H1 (cell line): ENCODE results near the gene WDR7. TPM values are rescaled to one million over a fixed set of nuclear protein-coding genes. Genes with fewer than 3 reads are reported as not detected.

Source experiments
- CTCF ChIA-PET: fragments of 300-600 bp; sonication (Branson Sonifier 250); formaldehyde crosslinking; loops from one replicate; lab custom pipeline; 2021; ENCODE audit not compliant: partially characterized antibody; lab: Charles Lee
- POLR2A ChIA-PET: fragments of 300-600 bp; sonication (Branson Sonifier 250); formaldehyde crosslinking; loops from one replicate; lab custom pipeline; 2021; ENCODE audit warnings: inconsistent platforms; ENCODE audit not compliant: partially characterized antibody; lab: Charles Lee
- DNase-seq, 2 experiments: peaks; one replicate each; pipeline versions ENCODE4 v3.0.0 to v3.0.0-alpha.2; 2010 to 2022; ENCODE audit warnings: low spot score in 2 of 2, low read depth in 1 of 2, mixed read lengths in 1 of 2
- FAIRE-seq: peaks from 2 replicates; lab custom pipeline; 2011; peaks lifted over from hg19 to GRCh38; lab: Jason Lieb, UNC
- H2AFZ ChIP-seq: 2 replicates; pipeline ENCODE4 v1.8.1; 2012; ENCODE audit warnings: low read length, inconsistent platforms
- H2AK5ac ChIP-seq: 2 replicates; pipeline ENCODE4 v1.6.1; 2013; ENCODE audit warnings: low read depth, low read length
- H2BK120ac ChIP-seq: replicated peaks from 2 replicates; pipeline ENCODE3; 2013; ENCODE audit warnings: low read depth, low read length, inconsistent platforms
- H2BK12ac ChIP-seq: 2 replicates; pipeline ENCODE4 v1.6.1; 2013; ENCODE audit warnings: low read depth, low read length
- H2BK15ac ChIP-seq: 2 replicates; pipeline ENCODE4 v1.6.1; 2013; ENCODE audit warnings: low read length
- H2BK20ac ChIP-seq: 2 replicates; pipeline ENCODE4 v1.6.1; 2013; ENCODE audit warnings: low read length
- H2BK5ac ChIP-seq: 2 replicates; pipeline ENCODE4 v1.6.1; 2013; ENCODE audit warnings: low read depth, low read length
- H3K14ac ChIP-seq: 2 replicates; pipeline ENCODE4 v1.6.1; 2013; ENCODE audit warnings: inconsistent platforms; ENCODE audit not compliant: insufficient read length
- H3K18ac ChIP-seq: 2 replicates; pipeline ENCODE4 v1.6.1; 2013; ENCODE audit warnings: low read length; ENCODE audit errors: extremely low read depth
- H3K23ac ChIP-seq: 2 replicates; pipeline ENCODE4 v1.6.1; 2013; ENCODE audit warnings: inconsistent platforms; ENCODE audit not compliant: insufficient read length
- H3K23me2 ChIP-seq: 2 replicates; pipeline ENCODE4 v1.6.1; 2013; ENCODE audit warnings: low read depth, low read length
- H3K27ac ChIP-seq: 2 replicates; pipeline ENCODE4 v1.6.1; 2011; ENCODE audit warnings: low read depth, low read length, inconsistent platforms
- H3K27me3 ChIP-seq, 4 experiments: replicated peaks in 1 of 4; 1 replicate in 1 of 4; 2 replicates in 3 of 4; pipeline versions ENCODE4 v1.6.1 to v1.8.1; 2011 to 2013; ENCODE audit warnings: low read length in 3 of 4, mild to moderate bottlenecking in 3 of 4, inconsistent platforms in 2 of 4, mixed read lengths in 2 of 4, moderate library complexity in 1 of 4; ENCODE audit not compliant: control insufficient read depth in 3 of 4, insufficient read depth in 3 of 4; ENCODE audit errors: extremely low read depth in 1 of 4
- H3K36me3 ChIP-seq, 4 experiments: 2 replicates each; pipeline versions ENCODE4 v1.6.1 to v1.8.1; 2011 to 2013; ENCODE audit warnings: mild to moderate bottlenecking in 4 of 4, low read length in 3 of 4, moderate library complexity in 2 of 4, control low read depth in 1 of 4, inconsistent platforms in 1 of 4; ENCODE audit not compliant: insufficient read depth in 4 of 4, control insufficient read depth in 2 of 4
- H3K4ac ChIP-seq: replicated peaks from 2 replicates; pipeline ENCODE3; 2013; ENCODE audit warnings: low read length, low read depth, mixed read lengths, inconsistent platforms; ENCODE audit not compliant: insufficient read length
- H3K4me1 ChIP-seq, 4 experiments: replicated peaks in 1 of 4; 1 replicate in 1 of 4; 2 replicates in 3 of 4; pipeline versions ENCODE4 v1.6.1 to v1.8.1; 2011 to 2013; ENCODE audit warnings: low read length in 3 of 4, inconsistent platforms in 2 of 4, mixed read lengths in 1 of 4; ENCODE audit not compliant: insufficient read depth in 4 of 4, control insufficient read depth in 3 of 4
- H3K4me2 ChIP-seq, 2 experiments: 2 replicates each; pipeline versions ENCODE4 v1.6.1 to v1.8.1; 2011 to 2013; ENCODE audit warnings: low read depth in 2 of 2, low read length in 2 of 2, control low read depth in 1 of 2, inconsistent platforms in 1 of 2, mild to moderate bottlenecking in 1 of 2; ENCODE audit not compliant: insufficient read depth in 1 of 2
- H3K4me3 ChIP-seq, 4 experiments: fragments of 200-600, 300-600 bp in 1 of 4; sonication (generic), shearing (Covaris generic), sonication (Bioruptor Twin) in 1 of 4; 2 replicates each; pipeline versions ENCODE4 v1.5.1 to v1.8.1; 2011 to 2016; ENCODE audit warnings: low read length in 4 of 4, low read depth in 3 of 4, control low read depth in 2 of 4, inconsistent platforms in 2 of 4, mild to moderate bottlenecking in 2 of 4, mixed read lengths in 1 of 4, moderate library complexity in 1 of 4; ENCODE audit not compliant: insufficient read depth in 2 of 4; ENCODE audit errors: extremely low read depth in 1 of 4
- H3K56ac ChIP-seq: replicated peaks from 2 replicates; pipeline ENCODE3; 2013; ENCODE audit warnings: low read depth, mild to moderate bottlenecking, mixed read lengths, low read length, inconsistent platforms; ENCODE audit not compliant: insufficient read length
- H3K79me1 ChIP-seq: 2 replicates; pipeline ENCODE4 v1.6.1; 2013; ENCODE audit warnings: low read depth, low read length, control low read depth
- H3K79me2 ChIP-seq, 2 experiments: 2 replicates each; pipeline versions ENCODE4 v1.6.1 to v1.8.1; 2012 to 2013; ENCODE audit warnings: low read length in 2 of 2, mild to moderate bottlenecking in 2 of 2, inconsistent platforms in 1 of 2; ENCODE audit not compliant: insufficient read depth in 2 of 2, control insufficient read depth in 1 of 2
- H3K9ac ChIP-seq, 4 experiments: replicated peaks in 1 of 4; 1 replicate in 1 of 4; 2 replicates in 3 of 4; pipeline versions ENCODE4 v1.6.1 to v1.8.1; 2011 to 2013; ENCODE audit warnings: low read depth in 3 of 4, low read length in 3 of 4, control low read depth in 2 of 4, mild to moderate bottlenecking in 2 of 4, moderate library complexity in 2 of 4, inconsistent platforms in 1 of 4; ENCODE audit errors: extremely low read depth in 1 of 4
- H3K9me3 ChIP-seq, 2 experiments: 2 replicates each; pipeline versions ENCODE4 v1.6.1 to v1.8.1; 2012 to 2013; ENCODE audit warnings: mild to moderate bottlenecking in 2 of 2, moderate library complexity in 2 of 2, control low read depth in 1 of 2, inconsistent platforms in 1 of 2, low read depth in 1 of 2, low read length in 1 of 2, mixed read lengths in 1 of 2; ENCODE audit not compliant: insufficient read depth in 2 of 2
- H4K20me1 ChIP-seq, 2 experiments: replicated peaks in 1 of 2; 2 replicates each; pipeline versions ENCODE3 to v1.8.1; 2011 to 2013; ENCODE audit warnings: inconsistent platforms in 2 of 2, low read length in 2 of 2, mild to moderate bottlenecking in 1 of 2; ENCODE audit not compliant: insufficient read depth in 2 of 2, control insufficient read depth in 1 of 2
- H4K5ac ChIP-seq: 2 replicates; pipeline ENCODE4 v1.6.1; 2013; ENCODE audit warnings: low read length, low read depth, mixed read lengths, inconsistent platforms; ENCODE audit not compliant: insufficient read length
- H4K8ac ChIP-seq: 2 replicates; pipeline ENCODE4 v1.8.0; 2013; ENCODE audit warnings: mild to moderate bottlenecking, moderate library complexity, low read length, inconsistent platforms; ENCODE audit not compliant: insufficient read depth; ENCODE audit errors: extremely low read depth
- H4K91ac ChIP-seq: replicated peaks from 2 replicates; pipeline ENCODE3; 2013; ENCODE audit warnings: low read length, mixed read lengths, inconsistent platforms; ENCODE audit not compliant: insufficient read length
- ASH2L ChIP-seq: fragments of 200-600, 300-600 bp; sonication (generic); IDR thresholded peaks from one replicate; pipeline ENCODE4 v1.7.1; 2017; ENCODE audit warnings: low read length
- CBX5 ChIP-seq: fragments of 300-800, 300-1000 bp; sonication (generic); IDR thresholded peaks from 2 replicates; pipeline ENCODE4 v1.7.1; 2016; ENCODE audit warnings: antibody characterized with exemption, low read length, low read depth
- CHD1 ChIP-seq: IDR thresholded peaks from 2 replicates; pipeline ENCODE4 v1.6.1; 2012; ENCODE audit warnings: low read depth, low read length, improper control_type of control experiment
- EP300 ChIP-seq, 2 experiments: IDR thresholded peaks; 1 replicate in 1 of 2; 2 replicates in 1 of 2; pipeline ENCODE4 v1.6.1; 2011 to 2012; ENCODE audit warnings: low read depth in 2 of 2, low read length in 2 of 2, mild to moderate bottlenecking in 2 of 2, borderline replicate concordance in 1 of 2, inconsistent platforms in 1 of 2, moderate library complexity in 1 of 2
- FOSL1 ChIP-seq: IDR thresholded peaks from 2 replicates; pipeline ENCODE4 v1.6.1; 2011; ENCODE audit warnings: mild to moderate bottlenecking, low read depth, low read length, moderate library complexity; ENCODE audit not compliant: insufficient read depth
- GABPA ChIP-seq: IDR thresholded peaks from 2 replicates; pipeline ENCODE4 v1.6.1; 2011; ENCODE audit warnings: mild to moderate bottlenecking, low read length, moderate library complexity, borderline replicate concordance; ENCODE audit not compliant: insufficient read depth
- HDAC2 ChIP-seq, 2 experiments: fragments of 300-600 bp in 1 of 2; sonication (generic) in 1 of 2; IDR thresholded peaks; 2 replicates each; pipeline ENCODE4 v1.6.1; 2011 to 2012; ENCODE audit warnings: low read depth in 2 of 2, low read length in 2 of 2, mild to moderate bottlenecking in 2 of 2, moderate library complexity in 2 of 2, borderline replicate concordance in 1 of 2, inconsistent platforms in 1 of 2
- JUN ChIP-seq: IDR thresholded peaks from 2 replicates; pipeline ENCODE4 v1.6.1; 2011; ENCODE audit warnings: low read depth, mild to moderate bottlenecking, improper control_type of control experiment, low read length
- JUND ChIP-seq: IDR thresholded peaks from 2 replicates; pipeline ENCODE4 v1.6.1; 2011; ENCODE audit warnings: mild to moderate bottlenecking, improper control_type of control experiment, low read length
- PHF8 ChIP-seq: fragments of 200-600 bp; sonication (generic); conservative IDR thresholded peaks from 2 replicates; pipeline ENCODE4 v1.7.1; 2012; ENCODE audit warnings: low read depth, mild to moderate bottlenecking, inconsistent platforms, low read length, moderate library complexity
- POU5F1 ChIP-seq: IDR thresholded peaks from 2 replicates; pipeline ENCODE4 v1.6.1; 2011; ENCODE audit warnings: low read depth, mild to moderate bottlenecking, low read length, moderate library complexity
- SIN3A ChIP-seq, 2 experiments: IDR thresholded peaks in 1 of 2; conservative IDR thresholded peaks in 1 of 2; 2 replicates each; pipeline ENCODE4 v1.6.1; 2011 to 2012; ENCODE audit warnings: low read length in 2 of 2, improper control_type of control experiment in 1 of 2, low read depth in 1 of 2, mild to moderate bottlenecking in 1 of 2
- SP4 ChIP-seq: IDR thresholded peaks from 2 replicates; pipeline ENCODE4 v1.6.1; 2012; ENCODE audit warnings: low read length, inconsistent platforms
- TAF1 ChIP-seq: IDR thresholded peaks from 2 replicates; pipeline ENCODE4 v1.6.1; 2011; ENCODE audit warnings: mild to moderate bottlenecking, low read depth, low read length
- TBP ChIP-seq: IDR thresholded peaks from 2 replicates; pipeline ENCODE4 v1.6.1; 2011; ENCODE audit warnings: low read depth, low read length, improper control_type of control experiment
- WGBS, 2 experiments: shearing (Covaris generic) in 1 of 2; methylation state at CpG; one replicate each; pipeline versions ENCODE4 v1.1.6 to v1.1.7; 2013 to 2015; ENCODE audit warnings: low lambda C conversion rate in 2 of 2, mixed read lengths in 2 of 2, inconsistent platforms in 1 of 2, low coverage in 1 of 2, missing lambda C conversion rate in 1 of 2; ENCODE audit not compliant: insufficient replicate concordance in 2 of 2, insufficient coverage in 1 of 2, insufficient read length in 1 of 2; ENCODE audit errors: extremely low coverage in 1 of 2, missing lambda C conversion rate in 1 of 2; 5-methylcytosine and 5-hydroxymethylcytosine counted together
- polyA plus RNA-seq, 7 experiments: library from polyadenylated mRNA; depleted of rRNA in 3 of 7; stranded (reverse) in 5 of 7; unstranded in 2 of 7; fragments of >200 nt in 5 of 7; fragments of 200-250 nt in 2 of 7; gene quantifications; 1 replicate in 5 of 7; 2 replicates in 1 of 7; 4 replicates in 1 of 7; pipeline versions ENCODE4 v1.2.1 to v1.2.3, GENCODE V29; 2011 to 2013; ENCODE audit warnings: missing spikeins in 2 of 7, mixed read lengths in 2 of 7
- total RNA-seq: library from RNA; stranded (reverse); fragmentation: NEBNext Ultra II Directional; extraction: Animal tissue kit (Norgen Biotek cat#: 25700); gene quantifications from 2 replicates; pipeline ENCODE4 v1.2.1, GENCODE V29; 2021

Gene WDR7
- total and polyA plus RNA-seq, 2 of the 8 experiments (the other 6 are each of a cell fraction or from before 2014, with no cell fraction given): 5.5 to 15.2 TPM

GRCh38 chr18:56721491-56721890 lies 70.3 kb downstream of the WDR7 start:
- no peaks in the 10 kb centered on the region for H3K9me3 ChIP-seq
- no peak for TF ChIP-seq TBP
- TF ChIP-seq CBX5: no peak
- no peak for TF ChIP-seq FOSL1
- TF ChIP-seq EP300 (IDR thresholded peaks at IDR 0.05; ENCODE audit: borderline replicate concordance in 1 of 2, low read depth in 2 of 2, low read length in 2 of 2): no peak
- TF ChIP-seq CHD1: no peak
- no peak for TF ChIP-seq POU5F1
- no peak for TF ChIP-seq ASH2L
- no peak for TF ChIP-seq SP4
- no peak for TF ChIP-seq TAF1
- TF ChIP-seq PHF8: no peak
- no peak for TF ChIP-seq GABPA
- no peak for TF ChIP-seq HDAC2 (IDR thresholded peaks at IDR 0.05; ENCODE audit: borderline replicate concordance in 1 of 2, low read depth in 2 of 2, low read length in 2 of 2)
- TF ChIP-seq SIN3A (conservative IDR thresholded peaks at IDR 0.05 in 1 of 2, IDR thresholded peaks at IDR 0.05 in 1 of 2; ENCODE audit: low read depth in 1 of 2, low read length in 2 of 2): no peak
- no peak for TF ChIP-seq JUN
- no peak for TF ChIP-seq JUND

More at GRCh38 chr18:56721491-56721890, 70.3 kb downstream of the WDR7 start:
- Histone ChIP-seq H3K56ac (no peak overlapping the region), H2BK5ac (no peak overlapping the region), H3K4me2 (no peak overlapping the region), H3K79me1 (no peaks in the 10 kb centered on the region), H2BK12ac (no peak overlapping the region), H3K4me3 (no peak overlapping the region), H3K23ac (no peak overlapping the region), H4K5ac (no peak overlapping the region), H2BK120ac (no peak overlapping the region), H3K79me2 (no peaks in the 10 kb centered on the region), H2AFZ (no peak overlapping the region), H3K9ac (no peak overlapping the region), H4K91ac (no peak overlapping the region), H2BK20ac (no peak overlapping the region), H3K14ac (no peak overlapping the region), H4K20me1 (no peaks in the 10 kb centered on the region), H3K36me3 (no peaks in the 10 kb centered on the region), H3K27me3 (no peaks in the 10 kb centered on the region), H3K27ac (no peak overlapping the region), H3K4ac (no peak overlapping the region), H3K23me2 (no peaks in the 10 kb centered on the region), H3K4me1 (no peaks in the 10 kb centered on the region), H2BK15ac (no peak overlapping the region), H3K18ac (no peak overlapping the region), H2AK5ac (no peak overlapping the region), H4K8ac (no peak overlapping the region)
- ChIA-PET CTCF (interaction anchor here (1.4 kb wide), 1 partner anchor 15 kb away, joined by 5 read pairs; no protein-coding TSS in a partner anchor), POLR2A (no interaction called here)
- DNase-seq: no peak
- 96% methylated on average over 3 of the region's 3 CpGs; no CpG with 5 or more reads in 1 of the 2 experiments for WGBS, 2 experiments
- FAIRE-seq: no peak
